Caco-2 (cell line): ENCODE measurements around the gene PIKFYVE. TPM values are rescaled to one million over a fixed set of nuclear protein-coding genes. Genes with fewer than 3 reads are reported as not detected.

Source experiments
- BruUV-seq: library from RNA; stranded (reverse); fragments of 400-500 nt; replicated peaks from 2 replicates; lab custom pipeline; 2021; lab: Mats Ljungman, UMichigan
- CTCF ChIA-PET: fragments of 300-600 bp; sonication (Branson Sonifier 250); formaldehyde crosslinking; loops from one replicate; lab custom pipeline; 2022; ENCODE audit warnings: antibody characterized with exemption; lab: Charles Lee
- POLR2A ChIA-PET: fragments of 300-600 bp; sonication (Branson Sonifier 250); formaldehyde crosslinking; loops from one replicate; lab custom pipeline; 2022; ENCODE audit warnings: antibody characterized with exemption; lab: Charles Lee
- DNase-seq, 2 experiments: peaks; one replicate each; pipeline versions ENCODE4 v3.0.0 to v3.0.0-alpha.2; 2020 to 2022
- H3K27me3 ChIP-seq: replicated peaks from 2 replicates; pipeline ENCODE4 v1.6.0; 2011; ENCODE audit warnings: low read length; ENCODE audit not compliant: control insufficient read depth, insufficient read depth
- H3K36me3 ChIP-seq: 2 replicates; pipeline ENCODE4 v1.5.1; 2011; ENCODE audit warnings: low read length; ENCODE audit not compliant: control insufficient read depth, insufficient read depth
- H3K4me1 ChIP-seq: fragments of 250-450 bp; sonication (Bioruptor Pico); 2 replicates; pipeline ENCODE4 v1.5.1; 2020; ENCODE audit warnings: mild to moderate bottlenecking
- H3K4me3 ChIP-seq: 2 replicates; pipeline ENCODE4 v1.5.1; 2011; ENCODE audit warnings: low read depth, mild to moderate bottlenecking, control low read depth, low read length
- H3K9me3 ChIP-seq: fragments of 250-450 bp; sonication (Bioruptor Pico); 2 replicates; pipeline ENCODE4 v1.5.1; 2020; ENCODE audit warnings: mild to moderate bottlenecking, moderate library complexity
- H3K27ac Mint-ChIP-seq: one replicate; pipeline ENCODE4 v1.8.0; 2022; ENCODE audit warnings: mixed read lengths; ENCODE audit not compliant: unreplicated experiment
- H3K27me3 Mint-ChIP-seq: one replicate; pipeline ENCODE4 v1.8.0; 2022; ENCODE audit warnings: mixed read lengths; ENCODE audit not compliant: insufficient read depth, unreplicated experiment
- H3K36me3 Mint-ChIP-seq: one replicate; pipeline ENCODE4 v1.8.0; 2022; ENCODE audit warnings: mild to moderate bottlenecking, mixed read lengths; ENCODE audit not compliant: insufficient read depth, unreplicated experiment
- H3K4me1 Mint-ChIP-seq: one replicate; pipeline ENCODE4 v1.8.0; 2022; ENCODE audit warnings: low read depth, mixed read lengths; ENCODE audit not compliant: unreplicated experiment
- H3K4me3 Mint-ChIP-seq: one replicate; pipeline ENCODE4 v1.8.0; 2022; ENCODE audit warnings: mild to moderate bottlenecking, moderate library complexity, mixed read lengths; ENCODE audit not compliant: unreplicated experiment
- H3K9me3 Mint-ChIP-seq: one replicate; pipeline ENCODE4 v1.8.0; 2022; ENCODE audit warnings: mixed read lengths; ENCODE audit not compliant: unreplicated experiment
- CTCF ChIP-seq, 2 experiments: fragments of 200-600 bp in 1 of 2; IDR thresholded peaks; 1 replicate in 1 of 2; 2 replicates in 1 of 2; pipeline versions ENCODE4 v1.5.1 to v1.8.0; 2011 to 2022; ENCODE audit warnings: antibody characterized with exemption in 1 of 2, control low read depth in 1 of 2, inconsistent platforms in 1 of 2, low read depth in 1 of 2, low read length in 1 of 2, mild to moderate bottlenecking in 1 of 2, moderate library complexity in 1 of 2; ENCODE audit not compliant: insufficient read depth in 1 of 2, severe bottlenecking in 1 of 2, unreplicated experiment in 1 of 2
- intact Hi-C: fragments of 100-400 bp; cut with micrococcal nuclease; formaldehyde crosslinking; loops from one replicate; pipeline ENCODE4 v1.10.0; 2022; ENCODE audit not compliant: unreplicated experiment
- total RNA-seq: library from RNA; stranded (reverse); gene quantifications from 2 replicates; pipeline ENCODE4 v1.2.3, GENCODE V29; 2022

The PIKFYVE gene
- total RNA-seq, 1 experiment from 2014 or later: 31.2 TPM

- no peaks in the 10 kb centered on the region for H3K36me3 ChIP-seq
- no peaks in the 10 kb centered on the region for H3K4me1 Mint-ChIP-seq
- H3K4me3 Mint-ChIP-seq: no peak overlapping the region
- no peak for DNase-seq
- ChIA-PET CTCF (no interaction called here), POLR2A (no interaction called here)
- H3K9me3 Mint-ChIP-seq: peaks cover 12% of the 10 kb centered on the region
- no peak overlapping the region for H3K4me3 ChIP-seq
- no peaks in the 10 kb centered on the region for H3K27me3 ChIP-seq
- H3K36me3 Mint-ChIP-seq: no peaks in the 10 kb centered on the region
- intact Hi-C loops: no loop called here
- H3K4me1 ChIP-seq: no peaks in the 10 kb centered on the region
- no peaks in the 10 kb centered on the region for H3K27me3 Mint-ChIP-seq
- H3K9me3 ChIP-seq: peaks cover 3% of the 10 kb centered on the region; the same call in 1 of the 2 replicates
- TF ChIP-seq CTCF (IDR thresholded peaks at IDR 0.05; ENCODE audit: insufficient read depth in 1 of 2, low read depth in 1 of 2, low read length in 1 of 2, severe bottlenecking in 1 of 2, unreplicated experiment in 1 of 2): no peak
- no TSS peak for BruUV-seq
- no peak overlapping the region for H3K27ac Mint-ChIP-seq
Measured at GRCh38 chr2:208222351-208222750, 43.7 kb upstream of the PIKFYVE start.

GRCh38 chr2:208224802-208225201, 41.3 kb upstream of the PIKFYVE start:
- Histone ChIP-seq H3K4me1 (no peaks in the 10 kb centered on the region), H3K9me3 (peaks cover 3% of the 10 kb centered on the region; the same call in 1 of the 2 replicates), H3K27me3 (no peaks in the 10 kb centered on the region), H3K4me3 (no peak overlapping the region), H3K36me3 (no peaks in the 10 kb centered on the region)
- ChIA-PET POLR2A (no interaction called here), CTCF (interaction anchor here (0.7 kb wide), 1 partner anchor 59 kb away, joined by 5 read pairs; no protein-coding TSS in a partner anchor)
- no TSS peak for BruUV-seq
- no peaks in the 10 kb centered on the region for H3K27me3 Mint-ChIP-seq
- DNase-seq: no peak
- peaks cover 12% of the 10 kb centered on the region for H3K9me3 Mint-ChIP-seq
- H3K36me3 Mint-ChIP-seq: no peaks in the 10 kb centered on the region
- H3K4me1 Mint-ChIP-seq: no peaks in the 10 kb centered on the region
- intact Hi-C loops: no loop called here
- TF ChIP-seq CTCF (IDR thresholded peaks at IDR 0.05; ENCODE audit: insufficient read depth in 1 of 2, low read depth in 1 of 2, low read length in 1 of 2, severe bottlenecking in 1 of 2, unreplicated experiment in 1 of 2): no peak
- H3K27ac Mint-ChIP-seq: no peak overlapping the region
- no peak overlapping the region for H3K4me3 Mint-ChIP-seq

- Histone ChIP-seq H3K9me3 (peaks cover 3% of the 10 kb centered on the region), H3K36me3 (no peaks in the 10 kb centered on the region), H3K4me1 (no peaks in the 10 kb centered on the region), H3K27me3 (no peaks in the 10 kb centered on the region), H3K4me3 (no peak overlapping the region)
- BruUV-seq: no TSS peak
- DNase-seq: no peak
- Mint-ChIP-seq H3K27me3 (no peaks in the 10 kb centered on the region), H3K27ac (no peak overlapping the region), H3K4me3 (no peak overlapping the region), H3K9me3 (peaks cover 11% of the 10 kb centered on the region), H3K4me1 (no peaks in the 10 kb centered on the region), H3K36me3 (no peaks in the 10 kb centered on the region)
- ChIA-PET CTCF (interaction anchor here (0.7 to 1.2 kb wide), 2 partner anchors 27 to 52 kb away, joined by 3 read pairs; no protein-coding TSS in a partner anchor), POLR2A (no interaction called here)
- no peak for TF ChIP-seq CTCF (IDR thresholded peaks at IDR 0.05; ENCODE audit: insufficient read depth in 1 of 2, low read depth in 1 of 2, low read length in 1 of 2, severe bottlenecking in 1 of 2, unreplicated experiment in 1 of 2)
- intact Hi-C loops: no loop called here
Measured at GRCh38 chr2:208227581-208228232, 38.3 kb upstream of the PIKFYVE start.
